ENCODE results near the gene PIK3R2.

- no peak for TF ChIP-seq EZH2 (IDR thresholded peaks at IDR 0.05; ENCODE audit: borderline replicate concordance, low read length)
- no peak for TF ChIP-seq CTCF (conservative IDR thresholded peaks at IDR 0.05 in 1 of 2, IDR thresholded peaks at IDR 0.05 in 1 of 2; ENCODE audit: extremely low read depth in 1 of 2, insufficient read depth in 1 of 2, low read depth in 1 of 2, low read length in 2 of 2)
Measured at GRCh38 chr19:18185538-18185937, 32.6 kb downstream of the PIK3R2 start.

Measured in mammary epithelial cell (primary cell).